Prostate gland (tissue), 2 donors: ENCODE results near the gene SCO2.
A peak's percentile ranks its signal among the peaks of the same experiment; 100 is the strongest.

Experiments used
- POLR2A ChIP-seq: fragments of 450-650 bp; IDR thresholded peaks from one replicate; pipeline ENCODE4 v1.6.1; 2016; ENCODE audit warnings: antibody characterized with exemption, mild to moderate bottlenecking
- TF ChIP-seq, protein P1 (sequence below), 4 experiments: fragments of 200-600 bp in 2 of 4; fragments of 450-650 bp in 2 of 4; sonication (generic) in 2 of 4; IDR thresholded peaks; 1 replicate in 3 of 4; 2 replicates in 1 of 4; pipeline ENCODE4 v1.5.1; 2016 to 2019; ENCODE audit warnings: antibody characterized with exemption in 4 of 4, mild to moderate bottlenecking in 2 of 4, moderate library complexity in 2 of 4

DNA sequence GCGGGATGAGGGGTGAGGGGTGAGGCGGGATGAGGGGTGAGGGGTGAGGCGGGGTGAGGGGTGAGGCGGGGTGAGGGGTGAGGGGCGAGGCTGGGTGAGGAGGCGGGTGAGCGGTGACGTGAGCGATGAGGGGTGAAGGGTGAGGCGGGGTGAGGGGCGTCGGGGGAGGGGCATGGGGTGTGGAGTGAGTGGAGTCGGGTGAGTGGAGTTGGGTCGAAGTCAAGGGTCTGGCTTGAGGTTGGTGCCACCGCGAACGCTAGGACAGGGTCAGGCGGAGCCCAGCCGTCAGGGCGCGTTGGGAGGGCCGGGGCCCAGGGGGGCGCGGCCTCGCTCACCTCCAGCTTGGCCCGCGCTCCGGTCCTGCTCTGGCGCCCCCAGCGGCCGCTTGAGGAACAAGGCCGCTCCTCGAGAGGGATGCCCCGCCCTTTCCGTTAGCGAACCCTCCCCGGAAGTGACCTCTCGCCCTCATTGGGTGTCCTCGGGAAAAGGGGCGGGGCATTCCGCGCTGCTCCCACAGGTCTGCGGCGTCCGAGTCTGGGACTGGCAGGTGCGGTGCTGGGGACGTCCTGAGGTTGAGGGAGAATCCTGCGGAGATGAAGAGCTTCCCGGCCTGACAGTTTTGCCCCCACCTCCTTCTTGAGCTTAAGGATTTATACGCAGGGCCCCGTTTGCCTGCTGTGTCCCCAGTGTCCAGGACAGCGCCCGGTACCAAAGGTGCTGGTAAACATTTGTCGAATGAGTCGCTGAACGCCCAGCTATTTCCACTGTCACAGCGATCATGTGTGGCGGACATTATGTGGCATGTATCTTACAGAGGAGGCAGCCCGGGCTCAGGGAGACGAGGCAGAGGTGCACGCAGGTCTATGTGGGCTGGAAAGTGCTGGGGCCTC, 37.4 kb upstream of the SCO2 start, which contains the start of gene SYCE3:
- peak; percentile 89 for TF ChIP-seq POLR2A
- TF ChIP-seq, protein P1, sequence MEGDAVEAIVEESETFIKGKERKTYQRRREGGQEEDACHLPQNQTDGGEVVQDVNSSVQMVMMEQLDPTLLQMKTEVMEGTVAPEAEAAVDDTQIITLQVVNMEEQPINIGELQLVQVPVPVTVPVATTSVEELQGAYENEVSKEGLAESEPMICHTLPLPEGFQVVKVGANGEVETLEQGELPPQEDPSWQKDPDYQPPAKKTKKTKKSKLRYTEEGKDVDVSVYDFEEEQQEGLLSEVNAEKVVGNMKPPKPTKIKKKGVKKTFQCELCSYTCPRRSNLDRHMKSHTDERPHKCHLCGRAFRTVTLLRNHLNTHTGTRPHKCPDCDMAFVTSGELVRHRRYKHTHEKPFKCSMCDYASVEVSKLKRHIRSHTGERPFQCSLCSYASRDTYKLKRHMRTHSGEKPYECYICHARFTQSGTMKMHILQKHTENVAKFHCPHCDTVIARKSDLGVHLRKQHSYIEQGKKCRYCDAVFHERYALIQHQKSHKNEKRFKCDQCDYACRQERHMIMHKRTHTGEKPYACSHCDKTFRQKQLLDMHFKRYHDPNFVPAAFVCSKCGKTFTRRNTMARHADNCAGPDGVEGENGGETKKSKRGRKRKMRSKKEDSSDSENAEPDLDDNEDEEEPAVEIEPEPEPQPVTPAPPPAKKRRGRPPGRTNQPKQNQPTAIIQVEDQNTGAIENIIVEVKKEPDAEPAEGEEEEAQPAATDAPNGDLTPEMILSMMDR (IDR thresholded peaks at IDR 0.05), result peak; percentile 92 to 99 (median 97)
